ENCODE data around the gene USHBP1.

USHBP1 gene

DNA sequence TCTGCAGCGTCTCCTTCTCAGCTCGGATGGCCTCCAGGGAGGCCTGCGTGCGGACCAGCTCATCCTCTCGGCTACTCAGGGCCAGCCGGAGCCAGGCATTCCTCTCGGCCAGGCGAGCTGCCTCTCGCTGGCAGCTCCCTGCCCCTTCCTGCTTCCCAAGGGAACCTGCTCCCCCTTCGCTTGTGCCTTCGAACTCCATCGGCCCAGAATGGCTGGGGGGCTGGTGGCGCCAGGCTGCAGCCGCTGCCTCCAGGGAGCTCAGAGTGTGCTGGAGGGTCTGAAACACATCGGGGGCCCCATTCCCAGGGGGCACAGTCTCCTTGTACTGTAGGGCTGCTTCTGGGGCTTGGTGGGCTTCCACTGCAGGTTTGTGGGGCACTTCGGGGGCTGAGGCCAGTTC is 2.0 kb downstream of the USHBP1 start:
- no peak for DNase-seq

GRCh38 chr19:17260842-17261325 is 3.7 kb downstream of the USHBP1 start:
- peak; percentile 87 for DNase-seq

- no peak for DNase-seq
Observed at GRCh38 chr19:17259934-17260333, 4.6 kb downstream of the USHBP1 start.

DNA sequence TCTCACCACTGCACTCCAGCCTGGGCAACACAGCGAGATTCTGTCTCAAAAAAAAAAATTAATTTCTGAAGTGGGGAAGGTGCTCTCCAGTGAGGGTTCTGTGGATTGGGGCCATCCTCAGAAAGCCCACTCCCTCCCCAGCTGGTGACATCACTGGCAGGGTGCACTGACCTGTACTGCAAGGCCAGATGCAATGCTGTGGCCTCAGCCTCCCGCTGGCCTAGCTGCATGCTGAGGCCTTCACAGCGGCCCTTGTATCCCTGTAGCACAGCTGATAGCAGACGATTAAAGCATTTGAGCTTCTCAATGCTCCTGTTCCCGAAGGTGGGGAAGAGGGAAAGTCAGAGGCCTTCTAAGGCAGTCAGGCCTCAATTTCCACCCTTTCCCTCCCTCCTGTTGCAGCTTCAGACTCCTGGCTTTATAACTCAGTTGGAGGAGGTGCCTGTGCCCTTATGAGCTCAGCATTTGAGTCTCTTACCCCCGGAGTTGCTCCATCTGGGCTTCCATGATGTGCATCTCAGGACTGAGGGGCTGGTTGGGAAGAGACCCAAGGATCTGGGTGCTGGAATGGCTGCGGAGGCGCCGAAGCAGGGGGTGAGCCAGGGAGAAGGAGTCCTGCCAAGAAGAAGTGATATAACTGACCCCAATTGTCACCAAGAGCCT is 5.3 kb downstream of the USHBP1 start:
- no peak for DNase-seq

GRCh38 chr19:17256130-17256529 is 8.4 kb downstream of the USHBP1 start:
- DNase-seq, result no peak

- no peak for DNase-seq
Observed at GRCh38 chr19:17255150-17255621, 9.4 kb downstream of the USHBP1 start.

DNA sequence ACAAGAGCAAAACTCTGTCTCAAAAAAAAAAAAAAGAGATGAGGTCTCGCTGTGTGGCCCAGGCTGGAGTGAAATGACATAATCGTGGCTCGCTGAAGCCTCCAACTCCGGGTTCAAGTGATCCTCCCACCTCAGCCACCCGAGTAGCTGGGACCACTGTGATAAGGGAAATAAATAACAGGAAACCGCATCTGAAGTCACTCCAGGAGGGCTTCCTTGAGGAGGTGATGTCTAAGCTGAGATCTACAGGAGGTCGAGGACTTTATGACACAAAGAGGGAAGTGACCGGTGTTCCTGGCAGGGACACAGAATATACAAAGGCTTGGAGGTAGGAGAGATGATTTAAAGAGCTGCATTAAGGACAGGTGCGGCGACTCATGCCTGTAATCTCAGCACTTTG is 9.9 kb downstream of the USHBP1 start:
- no peak for DNase-seq

GRCh38 chr19:17249887-17250548 is 14.5 kb downstream of the USHBP1 start:
- no peak for DNase-seq

DNA sequence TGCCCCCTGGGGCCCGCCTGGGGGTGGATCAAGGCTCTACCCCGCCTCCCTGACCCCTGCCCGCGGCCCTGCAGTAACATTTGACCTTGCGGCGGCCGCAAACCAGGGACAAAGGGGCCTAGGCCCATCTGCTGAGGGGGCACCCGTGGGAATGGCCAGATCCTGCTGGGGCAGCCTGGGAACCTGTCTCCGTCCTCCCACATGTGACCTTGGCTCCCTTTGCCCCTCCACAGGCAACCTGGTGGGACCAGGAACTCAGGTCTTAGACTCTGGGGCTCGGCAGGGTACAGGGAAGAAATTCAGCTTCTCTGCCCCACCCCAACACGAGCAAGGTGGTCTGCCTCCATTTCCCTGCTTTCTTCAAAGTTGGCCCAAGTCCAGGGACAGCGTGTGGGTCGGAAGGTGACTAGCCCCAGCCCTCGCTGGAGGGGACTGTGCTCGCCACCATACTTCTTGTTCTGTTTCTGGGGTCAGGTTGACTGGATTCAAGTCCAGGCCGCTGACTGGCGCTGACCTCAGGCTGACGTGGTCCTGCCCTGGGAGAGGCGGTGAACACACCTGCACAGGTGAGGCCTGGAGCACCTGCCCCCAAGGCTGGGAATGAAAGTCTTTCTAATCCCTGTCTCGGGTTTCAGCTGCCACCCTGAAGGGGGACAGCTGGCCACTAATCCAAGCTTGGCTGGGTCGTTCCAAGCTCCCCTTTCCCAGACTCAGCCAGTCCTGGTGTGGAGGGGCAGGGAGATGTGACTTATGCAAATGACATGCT is 16.4 kb downstream of the USHBP1 start:
- DNase-seq, result no peak

DNA sequence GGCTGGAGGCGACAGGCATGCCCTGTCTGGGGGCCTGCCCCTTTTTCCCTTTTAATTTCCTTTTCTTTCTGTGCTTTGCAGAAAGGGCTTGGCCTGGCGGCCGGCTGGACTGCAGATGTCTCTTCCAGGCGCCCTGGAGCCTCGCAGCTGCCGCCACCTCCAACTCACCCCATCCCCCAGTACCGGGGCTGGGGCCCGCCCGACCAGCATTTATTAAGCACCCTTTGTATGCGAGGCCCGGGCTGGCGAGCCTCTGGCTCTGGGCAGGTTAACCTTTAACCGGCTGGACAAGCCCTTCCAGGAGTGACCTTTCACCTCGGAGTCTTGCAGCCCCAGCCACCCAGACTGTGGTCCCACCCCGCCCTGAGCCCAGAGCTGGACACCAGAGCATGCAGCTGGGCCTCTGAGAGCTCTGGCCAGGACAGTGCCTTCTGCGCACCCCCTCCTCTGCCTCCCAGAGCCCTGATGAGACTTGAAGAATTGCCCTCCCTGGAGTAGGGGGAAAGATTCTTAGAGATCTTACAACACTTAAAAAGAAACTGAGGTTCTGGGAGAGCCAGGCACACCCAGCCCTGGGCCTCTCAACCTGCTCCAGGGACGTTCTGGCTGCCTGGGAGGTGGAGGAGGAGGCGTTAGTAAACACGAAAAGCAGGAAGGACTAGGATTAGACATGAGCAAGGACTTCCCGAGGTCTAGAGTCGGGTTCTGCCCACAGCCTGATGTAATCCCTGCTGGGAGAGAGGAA is 17.7 kb downstream of the USHBP1 start:
- DNase-seq, result no peak

GRCh38 chr19:17245535-17245984 is 19.0 kb downstream of the USHBP1 start, which contains the start of gene NR2F6:
TSS of gene NR2F6 (minus strand) at chr19:17245919. CDS start at chr19:17245220, 699 bp downstream.
- no peak for DNase-seq

DNA sequence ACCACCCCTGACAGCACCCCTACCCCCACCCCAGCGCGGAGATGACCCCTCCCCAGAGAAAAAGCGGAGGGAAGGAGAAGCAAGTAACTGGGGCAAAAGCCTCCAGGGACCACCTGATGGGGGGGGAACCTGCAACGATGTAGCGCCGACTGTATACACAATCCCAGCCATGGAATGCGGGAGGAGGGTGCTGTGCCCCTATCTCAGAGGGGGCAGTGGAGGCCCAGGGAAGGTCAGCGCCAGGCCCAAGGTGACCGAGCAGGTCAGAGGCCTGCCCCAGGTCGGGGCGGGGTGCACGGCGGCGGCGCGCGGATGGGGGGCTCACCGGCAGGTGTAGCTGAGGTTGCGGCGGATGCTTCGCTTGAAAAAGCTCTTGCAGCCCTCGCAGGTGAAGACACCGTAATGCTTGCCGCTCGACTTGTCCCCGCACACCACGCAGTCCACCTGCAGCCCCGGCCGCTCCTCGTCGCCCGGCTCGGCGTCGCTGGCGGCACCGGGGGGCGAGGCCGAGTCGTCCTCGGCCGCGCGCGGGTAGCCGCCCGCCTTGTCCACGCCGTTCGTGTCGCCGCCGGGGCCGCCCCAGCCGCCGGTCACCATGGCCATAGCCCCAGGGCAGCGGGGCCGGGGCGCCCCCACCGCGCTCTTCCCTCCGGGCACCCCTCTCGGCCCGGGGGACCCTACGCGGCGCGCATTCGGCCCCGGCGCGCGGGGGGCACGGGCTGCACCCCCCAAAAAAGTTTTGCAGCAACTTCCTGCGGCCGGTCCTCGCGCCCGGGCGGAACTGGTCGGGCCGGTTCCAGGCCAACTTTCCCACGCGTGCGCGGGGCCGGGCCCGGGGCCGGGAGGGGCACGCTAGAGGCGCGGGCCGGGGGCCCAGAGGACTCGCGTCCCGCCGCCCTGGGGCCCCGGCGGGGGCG is 19.7 kb downstream of the USHBP1 start:
- DNase-seq, result no peak

DNA sequence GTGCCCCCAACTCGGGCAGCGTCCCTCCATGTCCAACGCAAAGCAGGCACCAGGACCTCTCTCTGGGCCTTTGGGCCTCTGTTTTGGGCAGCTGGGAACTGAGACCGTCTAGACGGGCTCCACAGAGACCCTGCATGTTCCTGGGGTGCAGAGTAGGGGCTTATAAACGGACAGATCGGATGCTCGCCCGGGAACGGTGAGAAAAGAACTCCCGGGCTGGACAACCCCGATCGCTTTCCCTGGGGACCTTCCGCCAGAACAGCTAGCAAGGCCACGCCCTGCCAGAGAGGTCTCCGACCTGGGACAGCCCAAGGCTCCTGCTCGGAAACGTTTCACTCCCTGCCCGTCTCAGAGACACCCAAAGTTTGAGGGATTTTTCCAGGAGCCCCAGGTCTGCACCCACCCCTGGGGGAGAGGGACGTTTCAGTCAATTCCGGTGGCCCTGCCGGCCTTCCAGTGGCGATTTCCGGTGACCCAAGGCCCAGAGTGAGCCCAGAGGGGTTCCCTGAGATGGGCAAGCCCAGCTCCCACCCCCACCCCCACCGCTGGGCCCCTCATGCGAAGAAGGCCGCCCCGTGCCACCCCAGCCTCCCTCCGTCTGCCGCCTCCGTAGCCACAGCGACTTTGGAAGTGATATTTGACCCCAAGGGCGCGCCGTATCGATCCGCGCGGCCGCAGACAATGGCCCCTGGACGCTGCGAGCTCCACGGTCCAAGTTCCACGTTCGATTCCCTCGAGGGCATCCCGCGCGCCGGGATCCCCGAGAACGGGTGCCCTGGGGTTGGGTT is 20.5 kb downstream of the USHBP1 start:
- DNase-seq, result no peak

DNA sequence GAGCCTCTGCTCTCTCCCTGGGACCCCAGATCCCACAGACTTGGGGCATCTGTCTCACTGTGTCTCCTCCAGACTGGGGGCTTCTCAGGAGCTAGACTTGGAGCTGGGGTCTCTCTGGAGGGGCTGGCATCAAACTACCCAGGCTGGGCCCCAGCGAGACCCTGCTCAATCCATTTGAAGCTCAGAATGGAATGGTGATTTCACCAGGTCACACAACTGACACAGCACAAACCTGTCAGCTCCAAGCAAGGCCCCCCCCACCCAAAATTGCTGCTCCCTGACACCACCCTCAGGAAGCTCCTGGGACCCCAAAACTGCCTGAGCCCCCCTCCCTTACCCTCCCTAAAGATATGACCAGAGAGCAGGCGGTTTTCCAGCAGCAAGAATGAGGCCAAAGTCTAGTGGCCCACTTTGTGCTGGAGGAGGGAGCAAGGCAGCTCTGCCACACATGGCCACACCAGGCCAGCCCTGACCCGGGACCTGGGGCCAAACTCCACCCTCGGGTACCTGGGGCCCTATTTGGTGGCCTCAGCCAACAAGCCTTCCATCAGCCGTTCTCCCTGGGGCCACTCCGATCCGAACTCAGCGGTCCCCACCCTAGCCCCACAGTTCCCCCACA is 21.2 kb downstream of the USHBP1 start:
- no peak for DNase-seq

DNA sequence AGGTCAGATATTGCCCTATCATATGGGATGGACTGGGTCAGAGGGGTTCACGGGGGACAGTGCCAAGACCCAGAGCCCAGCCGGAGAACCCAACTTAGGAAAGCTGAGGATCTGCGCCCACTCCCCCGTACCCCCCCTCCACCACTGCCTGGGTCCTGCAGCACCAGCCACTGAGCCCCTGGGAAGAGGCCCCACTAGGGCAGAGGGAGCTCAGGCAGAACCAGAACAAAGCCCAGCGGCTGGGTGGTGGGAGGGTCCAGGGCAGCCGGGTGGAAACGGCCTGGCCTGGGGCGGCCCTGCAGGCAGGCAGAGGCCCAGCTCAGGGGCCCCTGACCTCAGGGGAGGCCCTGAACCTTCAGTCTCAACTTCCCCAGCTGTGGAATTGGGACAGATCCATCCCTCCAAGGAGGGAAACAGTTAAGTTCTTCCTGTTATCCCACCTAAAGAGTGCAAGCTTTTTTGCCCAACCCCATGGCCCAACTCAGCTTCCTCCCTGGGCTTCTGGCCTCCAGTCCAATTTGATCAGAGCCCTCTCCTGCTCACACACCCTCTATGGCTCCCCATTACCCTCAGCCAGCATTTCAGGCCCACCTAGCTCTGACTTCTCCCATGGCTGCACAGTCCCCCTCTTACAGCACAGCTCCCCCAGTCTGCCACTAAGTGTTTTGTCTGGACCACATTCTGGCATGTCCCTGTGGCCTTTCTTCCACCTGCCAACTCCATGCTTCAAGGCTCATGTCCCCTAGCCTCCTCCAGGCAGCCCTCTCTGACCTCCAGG is 21.9 kb downstream of the USHBP1 start:
- DNase-seq, result no peak

DNA sequence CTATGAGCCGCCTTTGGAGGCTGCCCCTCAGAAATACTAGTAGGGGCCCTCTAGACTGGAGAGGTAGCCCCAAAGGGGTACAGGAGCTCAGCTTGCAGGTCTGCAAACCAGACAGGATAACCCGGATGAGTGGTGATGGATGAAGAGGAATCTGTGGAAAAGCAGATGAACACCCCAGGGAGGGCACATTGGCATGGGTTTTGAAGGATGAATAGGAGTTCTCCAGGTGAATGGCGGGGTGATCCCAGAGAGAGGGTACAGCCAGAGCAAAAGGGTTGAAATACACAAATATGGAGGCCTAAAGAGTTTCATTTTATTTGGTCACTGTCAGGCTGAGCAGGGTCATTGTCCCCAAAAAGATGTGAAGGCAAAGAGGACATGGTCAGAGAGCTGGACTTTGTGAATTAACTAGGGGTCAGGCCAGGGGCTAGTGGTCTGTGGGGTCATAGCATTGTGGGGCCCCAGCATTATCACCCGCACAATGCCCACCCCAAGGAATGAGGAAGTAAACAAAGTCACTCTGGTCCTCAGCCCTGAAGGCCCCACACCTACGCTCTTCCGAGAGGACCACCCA is 23.6 kb downstream of the USHBP1 start:
- no peak for DNase-seq

GRCh38 chr19:17240062-17240752 is 24.3 kb downstream of the USHBP1 start:
- no peak for DNase-seq
